SK-N-MC (cell line): ENCODE data around the gene LCOR.

Experiments
- DNase-seq: peaks from one replicate; pipeline ENCODE4 v3.0.0-alpha.2; 2011; ENCODE audit warnings: low read depth, low spot score
- H3K27ac ChIP-seq: fragments of 200-600 bp; sonication (generic); 2 replicates; pipeline ENCODE4 v1.5.1; 2016; ENCODE audit warnings: mixed run types
- H3K36me3 ChIP-seq: fragments of 200-600 bp; sonication (generic); 2 replicates; pipeline ENCODE4 v1.6.1; 2017; ENCODE audit warnings: antibody characterized with exemption, low read length, mixed read lengths; ENCODE audit not compliant: insufficient read depth
- H3K4me3 ChIP-seq: fragments of 200-600 bp; sonication (generic); 2 replicates; pipeline ENCODE4 v1.5.1; 2016
- H3K9ac ChIP-seq: fragments of 200-600 bp; sonication (generic); 2 replicates; pipeline ENCODE4 v1.8.0; 2017; ENCODE audit warnings: mixed run types, mixed read lengths; ENCODE audit not compliant: insufficient read length
- H3K9me3 ChIP-seq: fragments of 200-600 bp; sonication (generic); 2 replicates; pipeline ENCODE4 v1.6.1; 2017; ENCODE audit warnings: low read depth, mild to moderate bottlenecking, antibody characterized with exemption, low read length, moderate library complexity, mixed read lengths
- EZH2 ChIP-seq: fragments of 200-600 bp; sonication (generic); IDR thresholded peaks from one replicate; pipeline ENCODE4 v1.6.1; 2017; ENCODE audit warnings: antibody characterized with exemption
- FOXP2 ChIP-seq: optimal IDR thresholded peaks from 2 replicates; pipeline ENCODE3; 2011; ENCODE audit warnings: mild to moderate bottlenecking, moderate library complexity; ENCODE audit not compliant: insufficient read depth; ENCODE audit errors: extremely low read length, control extremely low read depth
- POLR2AphosphoS5 ChIP-seq: IDR thresholded peaks from 2 replicates; pipeline ENCODE4 v1.6.1; 2012; ENCODE audit warnings: mild to moderate bottlenecking, low read depth, low read length, borderline replicate concordance

Gene LCOR

DNA sequence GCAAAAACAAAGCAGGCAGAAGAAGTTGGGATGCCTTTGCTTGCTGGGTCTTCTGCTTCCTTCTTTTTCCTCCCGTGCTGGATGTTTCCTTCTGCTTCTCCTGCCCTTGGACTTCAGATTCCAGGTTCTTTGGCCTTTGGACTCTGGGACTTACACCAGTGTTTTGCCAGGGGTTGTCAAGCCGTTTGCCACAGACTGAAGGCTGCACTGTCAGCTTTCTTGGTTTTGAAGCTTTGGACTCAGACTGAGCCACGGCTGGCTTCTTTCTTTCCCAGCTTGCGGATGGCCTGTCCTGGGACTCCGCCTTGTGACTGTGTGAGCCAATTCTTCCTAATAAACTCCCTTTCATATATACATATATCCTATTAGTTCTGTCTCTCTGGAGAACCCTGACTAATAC lies 11.3 kb upstream of the LCOR start:
- TF ChIP-seq FOXP2 (no peak), EZH2 (no peak), POLR2AphosphoS5 (no peak)

DNA sequence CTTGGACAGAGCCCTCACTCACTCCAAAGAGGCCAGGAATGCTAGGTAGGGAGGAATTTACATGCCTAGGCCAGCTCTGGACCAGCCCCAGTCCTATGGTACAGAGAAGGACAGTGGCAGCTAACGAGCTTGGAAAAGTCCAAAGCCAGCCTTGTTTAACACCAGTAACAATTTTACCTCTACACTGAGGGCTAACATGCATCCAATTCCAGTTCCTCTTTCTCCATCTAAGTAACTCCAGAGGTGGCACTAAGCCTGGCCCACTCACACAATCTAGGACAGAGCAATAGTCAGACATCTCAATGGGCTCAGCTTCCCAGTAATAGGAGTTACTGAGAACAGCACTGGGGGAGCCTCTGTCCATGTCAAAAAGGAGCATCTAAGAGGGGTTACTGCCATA lies 5.7 kb upstream of the LCOR start:
- no peaks in the 10 kb centered on the region for H3K9me3 ChIP-seq
- H3K4me3 ChIP-seq, result no peak overlapping the region
- DNase-seq, result no peak
- TF ChIP-seq POLR2AphosphoS5 (no peak), EZH2 (no peak), FOXP2 (no peak)
- H3K36me3 ChIP-seq, result no peaks in the 10 kb centered on the region
- H3K27ac ChIP-seq, result no peak overlapping the region
- H3K9ac ChIP-seq, result no peak overlapping the region

More for the DNA sequence above, 11.3 kb upstream of the LCOR start:
- Histone ChIP-seq H3K9ac (no peak overlapping the region), H3K9me3 (no peaks in the 10 kb centered on the region), H3K27ac (no peak overlapping the region), H3K4me3 (no peak overlapping the region), H3K36me3 (no peaks in the 10 kb centered on the region)
- no peak for DNase-seq

DNA sequence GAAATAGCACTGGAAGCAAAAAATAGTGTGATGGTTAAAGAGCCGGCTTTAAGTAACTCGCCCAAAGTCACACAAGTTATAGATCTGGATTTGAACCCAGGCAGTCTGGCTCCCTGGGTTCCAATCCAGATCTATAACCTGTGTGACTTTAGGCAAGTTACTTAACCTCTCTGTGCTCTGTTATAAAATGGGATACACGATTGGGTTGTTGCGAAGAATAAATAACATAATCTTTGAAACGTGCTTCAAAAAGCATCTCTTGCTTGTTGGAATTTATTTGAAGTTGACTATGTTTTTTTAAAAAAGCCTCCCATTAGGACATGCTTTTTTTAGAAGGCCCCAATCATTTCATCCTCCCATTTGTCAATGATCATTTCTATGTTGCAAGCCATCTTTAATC lies 3.5 kb upstream of the LCOR start:
- H3K27ac ChIP-seq, result no peak overlapping the region

DNA sequence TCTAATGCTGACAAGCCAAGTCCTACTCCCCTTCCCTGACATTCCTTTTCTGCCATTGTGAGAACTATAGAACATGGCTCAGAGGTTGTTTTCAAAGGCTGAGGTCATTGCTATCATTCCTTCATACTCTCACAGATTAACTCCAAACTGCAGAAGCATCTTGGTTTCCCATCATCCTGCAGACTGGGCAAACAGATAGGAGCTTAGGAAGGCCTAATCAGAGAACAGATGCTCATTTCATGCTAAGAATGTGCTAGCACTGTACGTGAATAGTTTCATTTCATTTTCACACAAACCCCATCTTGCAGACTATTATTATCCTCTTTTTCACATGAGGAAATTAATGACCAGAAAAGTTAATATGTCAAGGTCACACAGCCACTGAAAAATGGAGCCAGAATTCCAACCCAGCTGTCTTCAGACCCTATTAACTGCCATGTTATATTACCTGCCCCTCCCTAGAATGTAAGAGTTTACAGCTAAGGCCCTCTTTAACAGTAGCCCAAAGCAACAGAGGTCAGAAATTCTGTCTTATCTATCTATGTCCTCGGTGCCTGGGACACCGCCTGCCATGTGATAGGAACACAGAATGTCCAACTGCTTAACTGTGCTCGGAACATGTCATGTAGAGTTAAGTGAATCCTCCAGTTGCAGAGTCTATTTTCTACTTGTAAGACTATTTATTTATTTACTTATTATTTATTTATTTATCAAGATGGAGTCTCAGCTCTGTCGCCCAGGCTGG lies 2.9 kb upstream of the LCOR start:
- no peak for TF ChIP-seq EZH2
- no peak for TF ChIP-seq FOXP2
- no peak for TF ChIP-seq POLR2AphosphoS5
- Histone ChIP-seq H3K27ac (no peak overlapping the region), H3K9ac (no peak overlapping the region), H3K36me3 (no peaks in the 10 kb centered on the region), H3K9me3 (no peaks in the 10 kb centered on the region), H3K4me3 (no peak overlapping the region)
- no peak for DNase-seq

More for the DNA sequence above, 3.5 kb upstream of the LCOR start:
- no peaks in the 10 kb centered on the region for H3K36me3 ChIP-seq
- no peaks in the 10 kb centered on the region for H3K9me3 ChIP-seq
- TF ChIP-seq FOXP2, result no peak
- no peak for TF ChIP-seq POLR2AphosphoS5
- no peak overlapping the region for H3K9ac ChIP-seq
- no peak for DNase-seq
- no peak overlapping the region for H3K4me3 ChIP-seq

DNA sequence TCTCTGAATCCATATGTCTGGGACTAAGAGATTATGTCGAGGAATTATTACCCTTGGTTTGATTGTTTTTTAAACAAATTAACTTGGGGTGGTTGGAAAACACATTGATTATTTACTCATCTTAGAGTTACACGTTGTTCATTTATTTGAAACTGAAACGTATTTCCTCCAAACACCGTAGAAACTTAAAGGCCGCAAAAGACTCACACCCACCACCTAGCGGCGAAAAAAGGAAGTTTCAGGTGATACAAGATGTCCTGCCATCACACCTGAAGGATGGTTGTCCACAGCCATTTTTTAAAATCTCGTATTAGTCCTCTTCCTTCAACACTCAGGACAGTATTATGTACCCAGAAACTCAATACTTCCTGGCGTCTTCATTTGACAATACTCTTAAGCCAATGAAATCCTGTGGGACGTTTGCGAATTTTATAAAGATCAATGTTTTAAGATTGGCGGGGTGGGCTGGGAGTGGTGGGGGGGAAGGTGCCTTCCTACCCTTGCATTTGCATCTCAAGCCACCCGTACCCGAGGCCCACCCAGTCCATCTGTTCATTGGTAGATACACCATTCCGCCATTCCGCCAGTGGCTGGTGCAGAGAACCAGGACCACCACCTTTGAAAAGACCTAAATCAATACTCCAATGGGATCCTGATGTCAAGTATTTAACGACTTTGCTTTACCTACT lies 1.4 kb upstream of the LCOR start:
- Histone ChIP-seq H3K27ac (no peak overlapping the region), H3K9ac (no peak overlapping the region), H3K4me3 (no peak overlapping the region), H3K9me3 (no peaks in the 10 kb centered on the region), H3K36me3 (no peaks in the 10 kb centered on the region)
- TF ChIP-seq EZH2, result no peak
- TF ChIP-seq POLR2AphosphoS5, result no peak
- no peak for TF ChIP-seq FOXP2
- no peak for DNase-seq

DNA sequence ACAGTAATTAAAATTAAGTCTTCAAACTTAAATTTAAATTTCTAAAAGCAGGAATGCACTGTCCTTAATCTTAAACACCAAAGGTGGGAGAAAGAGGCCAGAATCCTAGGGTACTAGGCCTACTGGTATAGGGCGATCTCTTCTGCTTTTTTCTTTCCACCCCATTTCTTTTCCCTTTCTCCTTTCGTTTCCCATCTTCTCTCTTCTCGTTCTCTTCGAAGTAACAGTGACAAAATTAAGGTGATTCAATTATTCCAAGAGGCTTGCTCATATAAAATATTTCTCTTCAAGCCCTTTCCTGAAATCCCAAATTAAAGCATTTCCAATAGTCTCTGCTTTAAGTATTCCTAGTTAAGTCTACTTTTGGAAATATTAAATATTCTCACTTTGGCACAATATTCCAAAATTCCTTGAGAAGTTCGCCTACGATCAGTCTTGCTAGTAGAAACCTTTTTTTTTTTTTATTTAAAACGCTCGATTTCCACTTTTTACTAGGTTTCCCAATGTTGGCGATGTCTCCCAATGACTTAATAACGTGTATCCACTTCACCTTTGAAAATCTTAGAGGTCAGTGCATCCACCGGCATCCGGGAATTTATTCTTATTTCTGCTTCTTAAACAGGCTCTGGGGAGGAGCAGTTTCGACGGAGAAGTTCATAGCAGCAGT lies 765 bp upstream of the LCOR start:
- DNase-seq, result no peak
- no peak for TF ChIP-seq EZH2
- no peak for TF ChIP-seq POLR2AphosphoS5
- Histone ChIP-seq H3K27ac (0 out of 2 replicates have a peak overlapping the region, but pooled peaks have one; percentile 62), H3K9me3 (no peaks in the 10 kb centered on the region), H3K9ac (peak overlapping the region; percentile 62), H3K36me3 (no peaks in the 10 kb centered on the region), H3K4me3 (peak overlapping the region; percentile 77)

GRCh38 chr10:96832721-96833219 lies 672 bp downstream of the LCOR start:
- Histone ChIP-seq H3K9me3 (no peaks in the 10 kb centered on the region), H3K4me3 (peak overlapping the region; percentile 77), H3K36me3 (no peaks in the 10 kb centered on the region), H3K27ac (no peak overlapping the region), H3K9ac (no peak overlapping the region)
- TF ChIP-seq EZH2, result no peak
- TF ChIP-seq FOXP2, result no peak
- no peak for TF ChIP-seq POLR2AphosphoS5
- DNase-seq, result no peak

DNA sequence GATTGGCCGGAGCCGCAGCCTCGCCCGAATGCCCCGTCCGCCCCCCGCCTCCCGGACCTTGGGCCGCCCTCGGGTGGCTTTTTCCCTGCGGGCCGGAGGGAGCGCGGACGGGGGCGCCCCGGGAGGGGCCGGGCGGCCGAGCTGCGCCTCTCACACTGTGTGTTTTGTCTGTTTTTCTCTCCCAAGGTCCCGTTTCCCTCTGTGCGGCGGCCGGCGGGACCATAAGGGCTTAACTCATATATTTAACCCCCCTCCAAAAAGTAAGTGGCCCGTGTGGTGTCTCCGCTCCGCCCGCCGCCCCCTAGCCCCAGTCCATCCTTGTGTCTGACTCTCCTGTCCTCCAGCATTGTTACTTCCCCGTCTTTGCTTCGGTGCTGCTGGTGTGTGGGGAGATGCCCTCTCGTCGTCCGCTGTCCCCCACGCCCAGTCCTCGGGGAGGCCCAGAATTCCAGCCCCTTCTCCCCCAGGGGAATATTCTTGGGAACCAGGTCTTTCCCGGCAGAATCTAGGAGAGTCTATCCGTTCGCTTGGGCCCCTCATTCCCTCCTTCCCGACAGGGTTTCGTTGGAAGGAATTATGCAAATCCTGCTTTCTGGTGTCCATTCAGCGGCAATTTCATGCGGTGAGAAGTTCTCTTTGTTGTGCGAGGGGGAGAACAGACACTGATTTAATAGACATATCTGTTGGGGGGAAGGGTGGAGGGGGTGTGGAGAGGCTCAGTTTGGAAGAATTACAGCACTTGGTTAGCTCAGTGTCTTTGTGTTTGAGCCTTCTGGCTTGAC lies 1.3 kb downstream of the LCOR start:
- no peaks in the 10 kb centered on the region for H3K9me3 ChIP-seq
- H3K36me3 ChIP-seq, result no peaks in the 10 kb centered on the region
- TF ChIP-seq POLR2AphosphoS5 (no peak), EZH2 (no peak), FOXP2 (no peak)
- no peak for DNase-seq
- peak overlapping the region; percentile 45 for H3K9ac ChIP-seq
- H3K4me3 ChIP-seq, result peak overlapping the region; percentile 77
- no peak overlapping the region for H3K27ac ChIP-seq

DNA sequence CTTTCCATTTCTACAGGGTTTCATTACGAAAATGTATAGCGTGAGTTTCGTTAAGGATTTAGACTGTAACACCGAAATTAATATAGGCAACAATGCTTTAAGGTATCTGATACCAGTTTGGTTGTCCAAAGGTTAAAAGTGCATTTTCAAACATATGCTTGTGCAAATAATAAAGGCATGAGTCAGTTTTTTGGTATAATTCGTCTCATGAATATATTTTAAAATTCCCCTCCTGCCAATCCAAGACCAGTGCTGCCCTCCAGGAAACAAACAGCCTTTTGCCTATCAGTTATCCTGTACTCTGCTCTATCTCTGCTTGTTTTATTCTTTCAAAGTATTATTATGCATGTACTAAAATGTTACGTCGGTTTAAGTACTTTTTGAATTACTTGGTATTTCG lies 2.0 kb downstream of the LCOR start:
- Histone ChIP-seq H3K9me3 (no peaks in the 10 kb centered on the region), H3K9ac (no peak overlapping the region), H3K27ac (no peak overlapping the region), H3K36me3 (no peaks in the 10 kb centered on the region), H3K4me3 (peak overlapping the region; percentile 77)
- TF ChIP-seq FOXP2 (no peak), EZH2 (no peak), POLR2AphosphoS5 (no peak)
- DNase-seq, result no peak
